NCI-H345 treated with DMSO at 0.1 percent for 48 hours (cell line): ENCODE data around the gene UNC5A.

Source experiments
- DNase-seq: peaks from one replicate; lab custom pipeline; 2025; ENCODE audit not compliant: unreplicated experiment; lab: John Stamatoyannopoulos, UW

Gene UNC5A

DNA sequence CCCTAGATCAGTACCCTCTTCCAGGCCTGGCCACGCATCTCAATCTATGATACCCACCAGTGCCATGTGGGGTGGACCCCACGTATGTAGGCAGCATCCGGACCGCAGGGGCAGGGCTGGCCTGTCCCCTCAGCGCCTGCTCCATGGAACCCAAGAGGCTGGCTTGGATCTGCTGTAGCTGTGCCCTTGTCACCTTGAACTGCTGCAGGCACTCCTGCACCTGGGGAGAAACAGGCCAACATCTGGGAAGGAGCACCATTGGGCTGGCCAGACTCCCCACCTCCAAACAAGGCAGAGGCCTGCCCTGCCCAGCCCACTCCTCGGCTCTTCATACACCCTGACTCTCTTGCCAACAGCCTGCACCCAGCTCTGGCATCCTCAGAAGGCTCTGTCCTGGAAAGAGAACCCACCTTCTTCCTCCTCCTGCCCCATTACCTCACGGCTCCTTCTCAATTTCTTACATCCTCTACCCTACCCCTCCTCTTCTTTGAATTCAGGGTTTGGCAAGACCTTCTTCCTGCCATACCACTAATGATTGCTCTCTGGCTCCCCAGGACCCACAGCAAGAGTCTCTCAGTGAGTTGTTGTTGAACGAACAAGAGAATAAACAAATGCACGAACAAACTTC lies 81.1 kb downstream of the UNC5A start:
- DNase-seq: no peak

DNA sequence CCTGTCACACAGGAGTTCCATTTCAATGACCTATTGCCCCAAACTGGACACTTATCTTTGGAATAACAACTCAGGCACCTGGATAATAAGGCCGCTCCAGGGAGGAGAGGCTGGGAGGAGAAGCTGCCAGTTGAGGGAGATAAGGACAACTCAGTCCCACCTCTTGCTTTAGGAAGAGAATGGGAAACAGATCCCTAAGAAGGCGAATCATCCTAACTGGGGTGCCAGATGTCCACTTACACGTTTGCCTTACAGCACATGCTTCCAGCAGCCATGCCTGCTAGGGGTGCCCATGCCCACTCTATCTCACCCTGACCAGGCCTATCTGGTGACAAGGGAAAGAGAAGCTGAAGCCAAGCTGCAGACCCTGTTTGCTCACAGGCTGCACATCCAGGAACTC lies 82.3 kb downstream of the UNC5A start:
- no peak for DNase-seq

DNA sequence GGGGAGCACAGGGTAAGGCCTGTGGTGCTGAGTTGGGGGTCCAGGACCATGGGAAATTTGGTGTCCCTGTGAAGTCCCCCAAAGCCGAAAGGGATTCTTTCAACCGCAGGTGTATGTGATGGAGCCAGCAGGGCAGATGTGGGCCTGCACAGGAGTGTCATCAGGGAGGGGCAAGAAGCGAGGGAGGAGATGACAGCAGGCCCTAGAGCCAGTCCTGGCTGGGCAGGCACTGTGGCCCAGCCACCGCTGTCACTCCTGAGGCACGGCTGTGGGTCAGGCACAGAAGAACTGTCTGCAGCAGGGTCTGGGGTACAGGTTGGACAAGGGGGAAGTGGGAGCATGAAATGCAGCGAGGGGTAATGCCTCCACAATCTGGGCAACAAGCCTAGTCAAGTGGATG lies 83.9 kb downstream of the UNC5A start:
- DNase-seq: no peak

DNA sequence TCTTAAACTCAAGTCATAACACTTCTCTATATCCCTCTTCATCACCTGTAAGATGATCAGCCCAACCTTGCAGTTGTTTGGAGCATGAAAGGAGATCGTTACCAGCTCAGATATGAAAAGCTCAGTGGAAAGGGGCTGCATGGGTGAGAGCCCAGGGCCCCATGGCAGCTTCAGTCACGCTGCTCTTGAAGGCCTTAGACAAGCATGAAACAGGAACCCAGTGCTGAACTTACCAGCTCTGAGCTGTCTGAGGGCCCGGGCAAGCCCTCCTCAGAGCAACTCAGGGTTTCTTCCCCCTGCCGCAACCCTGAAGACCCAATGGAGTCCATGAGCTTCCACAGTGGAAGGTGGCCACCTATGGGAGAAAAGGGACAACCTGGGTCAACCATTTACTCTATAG lies 85.5 kb downstream of the UNC5A start:
- no peak for DNase-seq

DNA sequence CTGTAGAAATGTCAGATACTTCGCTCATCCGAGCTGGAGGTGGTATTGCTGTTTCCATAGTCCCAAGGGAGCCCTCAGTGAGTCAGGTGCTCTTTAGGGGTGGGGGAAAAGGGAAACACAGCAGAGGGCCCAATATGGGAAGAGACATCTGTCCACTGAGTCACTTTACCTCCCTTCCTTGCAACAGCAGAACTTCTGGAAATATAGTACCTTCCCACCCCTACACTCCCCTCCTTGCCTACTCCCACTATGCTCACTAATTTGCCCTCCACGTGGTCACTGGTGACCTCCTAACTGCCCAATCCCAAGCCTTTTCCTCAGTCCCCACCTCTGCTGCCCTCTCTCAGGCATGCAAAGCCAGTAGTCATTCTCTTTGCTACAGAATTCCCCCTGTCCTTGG lies 86.9 kb downstream of the UNC5A start:
- DNase-seq: no peak

DNA sequence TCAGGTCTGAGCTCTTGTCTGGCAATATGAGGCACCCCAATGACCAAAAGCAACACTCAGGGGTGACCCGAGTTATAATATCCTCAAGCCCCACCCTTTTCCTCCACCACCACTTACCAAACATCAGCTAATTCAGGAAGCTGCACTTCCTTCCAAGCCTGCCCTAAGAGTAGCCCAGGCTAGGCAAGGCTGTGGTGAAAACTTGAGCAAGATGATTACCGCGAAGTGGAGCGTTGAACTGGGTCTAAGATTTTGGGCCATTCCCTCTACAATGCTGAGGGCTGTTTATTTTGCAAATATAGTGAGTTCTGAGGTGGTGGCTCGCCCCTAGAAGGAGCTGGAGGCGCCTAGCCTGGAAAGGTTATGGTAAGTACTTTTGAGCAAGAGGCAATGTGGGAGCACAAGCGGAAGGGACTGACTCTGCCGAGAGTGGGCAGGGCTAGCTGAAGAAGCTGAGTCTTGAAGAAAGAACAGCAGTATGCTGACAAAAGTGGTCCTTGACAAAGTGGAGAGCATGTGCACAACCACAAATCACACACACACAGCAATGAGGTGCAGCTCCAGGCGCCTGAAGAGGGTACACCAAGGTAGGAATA lies 89.0 kb downstream of the UNC5A start, which contains the start of gene HK3:
Gene HK3 (minus strand): TSS at position 51 of the 596 bp plus-strand sequence. CDS start 3,187 bp downstream, outside the sequence.
- no peak for DNase-seq

DNA sequence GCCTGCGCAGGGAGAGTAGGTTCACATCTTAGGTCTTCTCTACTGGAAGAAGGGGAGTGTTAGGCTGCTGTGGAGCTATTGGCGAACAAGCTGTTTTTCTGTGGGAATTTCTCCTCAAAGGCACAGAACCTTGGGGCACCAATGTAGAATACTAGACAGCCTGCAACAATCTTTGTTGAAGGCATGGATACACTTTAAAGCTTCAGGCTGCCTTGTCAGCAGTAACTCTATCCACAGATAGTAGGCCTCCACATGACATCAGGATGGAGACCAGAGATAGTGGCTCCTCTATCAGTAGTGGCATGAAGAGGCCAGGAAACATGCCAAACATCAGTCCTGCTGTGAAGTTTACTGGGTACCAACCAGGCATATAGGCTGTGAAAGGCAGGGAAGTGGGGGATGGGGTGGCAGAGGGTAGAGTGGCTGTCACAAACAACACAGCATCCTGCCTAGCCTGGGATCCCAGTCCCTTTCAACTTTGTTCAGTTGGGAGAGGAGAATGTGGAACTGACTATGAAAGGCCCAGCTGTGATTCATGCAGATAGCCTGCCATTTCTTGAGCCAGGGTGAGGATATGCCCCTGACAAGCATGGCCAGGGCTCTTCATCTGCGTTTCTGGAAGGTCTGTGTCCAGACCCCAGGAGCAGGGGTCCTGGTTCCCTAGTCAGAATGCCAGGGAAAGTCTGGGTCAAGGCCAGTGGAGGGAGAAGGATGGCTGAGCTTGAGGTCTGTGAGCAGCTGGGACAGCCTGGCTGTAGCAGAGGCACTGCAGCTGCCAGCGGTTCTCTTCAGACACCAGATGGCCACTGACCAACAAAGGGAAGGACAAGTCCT lies 89.8 kb downstream of the UNC5A start:
- no peak for DNase-seq

DNA sequence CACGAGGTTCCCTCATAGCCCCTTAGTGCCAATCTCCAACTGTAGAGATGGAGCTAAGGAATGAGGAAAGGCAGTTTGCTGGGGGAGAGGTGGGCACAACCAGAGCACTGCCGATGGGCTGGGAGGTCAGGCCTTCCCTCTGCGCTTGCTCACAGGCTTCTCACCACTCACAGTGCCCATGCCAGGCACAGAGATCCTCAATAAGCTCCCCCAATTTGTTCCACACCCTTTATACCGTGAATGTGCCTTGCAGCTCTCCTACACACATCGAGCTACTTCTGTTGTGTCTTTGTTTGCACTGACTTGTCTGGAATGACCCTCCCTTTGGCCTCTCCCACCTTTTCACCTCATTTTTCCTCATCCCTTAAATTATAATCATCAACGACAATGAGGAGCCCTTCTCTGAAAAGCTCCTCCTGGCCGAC lies 90.4 kb downstream of the UNC5A start:
- DNase-seq: no peak

DNA sequence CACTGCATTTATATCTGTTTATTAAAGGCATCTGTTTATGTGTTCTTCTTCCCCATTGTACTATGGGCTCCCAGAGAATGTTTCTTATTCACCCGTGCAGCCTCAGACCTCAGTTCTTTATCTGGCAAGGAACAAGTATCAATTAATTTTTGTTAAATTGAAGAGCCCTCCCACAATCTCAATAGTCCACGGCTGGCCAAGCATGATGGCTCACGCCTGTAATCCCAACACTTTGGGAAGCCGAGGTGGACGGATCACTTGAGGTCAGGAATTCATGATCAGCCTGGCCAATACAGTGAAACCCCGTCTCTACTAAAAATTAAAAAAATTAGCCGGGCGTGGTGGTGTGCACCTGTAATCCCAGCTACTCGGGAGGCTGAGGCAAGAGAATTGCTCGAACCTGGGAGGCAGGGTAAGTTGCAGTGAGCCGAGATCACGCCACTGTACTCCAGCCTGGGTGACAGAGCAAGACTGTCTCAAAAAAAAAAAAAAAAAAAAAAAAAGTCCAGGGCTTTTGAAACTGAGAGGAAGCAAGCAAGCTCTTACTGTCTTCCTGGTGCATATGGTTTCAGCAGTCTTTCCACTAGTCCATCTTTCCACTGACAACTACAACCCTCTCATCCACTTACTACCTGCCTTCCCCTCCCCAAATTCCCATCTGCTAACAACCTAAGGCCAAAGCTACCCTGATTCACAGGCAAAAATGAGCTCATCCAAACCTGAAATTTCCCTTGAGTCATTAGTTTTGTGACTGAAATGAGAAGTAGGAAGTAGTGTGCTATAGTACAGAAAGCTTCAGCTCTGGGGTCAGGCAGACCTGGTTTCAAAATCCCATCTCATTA lies 91.1 kb downstream of the UNC5A start:
- no peak for DNase-seq

DNA sequence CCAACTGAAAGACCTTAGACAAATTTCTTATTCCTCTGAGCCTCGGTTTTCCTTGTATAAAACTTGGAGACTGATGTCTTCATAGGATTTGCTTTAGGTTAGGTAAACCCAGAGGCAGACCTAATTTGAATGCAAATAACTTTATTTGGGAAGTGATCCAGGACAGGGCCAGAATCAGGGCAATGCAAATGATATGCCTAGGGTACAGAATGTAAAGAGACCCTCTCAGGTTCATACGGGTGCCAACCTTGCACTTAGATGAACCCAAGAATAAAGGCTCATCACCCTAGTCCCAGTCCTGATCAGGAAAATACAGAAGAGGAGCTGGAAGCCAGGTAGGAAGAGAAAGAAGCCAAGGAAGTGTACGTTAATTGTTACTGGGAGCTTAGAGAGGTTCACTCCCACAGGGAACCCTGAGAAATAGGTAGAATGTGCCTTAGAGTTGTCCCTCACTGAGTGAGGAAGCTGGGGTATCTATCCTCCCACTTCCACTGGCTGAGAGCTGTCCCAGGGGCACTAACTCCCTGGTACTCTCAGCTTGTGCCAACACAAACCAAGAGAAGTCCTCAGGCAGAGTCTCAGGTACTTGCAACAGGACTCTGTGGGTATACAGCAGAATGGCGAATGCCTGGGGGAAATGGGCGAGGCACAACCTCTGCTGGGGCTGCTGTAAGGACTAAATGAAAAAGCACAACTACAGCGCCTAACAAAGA lies 91.9 kb downstream of the UNC5A start:
- DNase-seq: no peak

DNA sequence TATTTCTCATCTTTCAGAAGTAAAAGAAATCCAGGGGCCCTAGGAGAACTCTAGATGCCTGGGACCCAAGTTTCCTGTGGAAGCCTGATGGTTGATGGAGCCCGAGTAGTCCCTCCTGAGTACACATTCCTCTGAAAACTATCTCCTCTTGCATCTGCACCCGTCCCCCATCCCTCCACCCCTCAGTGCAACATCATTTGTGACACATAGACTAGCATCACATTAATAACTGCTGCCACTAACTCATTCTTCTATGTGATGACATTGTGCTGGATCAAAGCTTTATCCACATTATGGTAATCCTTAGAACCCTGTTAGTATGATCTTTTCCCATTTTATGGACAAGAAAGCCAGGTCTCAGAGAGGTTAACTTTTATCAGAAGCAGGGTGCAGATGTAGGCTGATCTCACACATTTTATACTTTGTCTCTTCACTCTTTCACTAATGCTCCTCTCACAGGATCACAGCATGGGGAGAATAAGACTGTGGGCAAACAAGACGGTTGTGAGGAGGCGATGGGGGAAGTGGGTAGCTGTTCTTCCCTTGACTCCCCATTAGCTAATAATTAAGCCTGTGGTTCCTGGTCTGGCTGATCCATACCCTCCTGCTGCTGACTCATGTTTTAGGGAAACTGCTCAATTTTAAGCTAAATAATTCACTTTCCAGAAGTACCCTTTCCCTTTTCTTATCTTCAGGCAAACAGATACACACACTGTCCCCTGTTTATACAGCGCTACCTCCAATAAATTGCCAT lies 92.7 kb downstream of the UNC5A start:
- DNase-seq: no peak

DNA sequence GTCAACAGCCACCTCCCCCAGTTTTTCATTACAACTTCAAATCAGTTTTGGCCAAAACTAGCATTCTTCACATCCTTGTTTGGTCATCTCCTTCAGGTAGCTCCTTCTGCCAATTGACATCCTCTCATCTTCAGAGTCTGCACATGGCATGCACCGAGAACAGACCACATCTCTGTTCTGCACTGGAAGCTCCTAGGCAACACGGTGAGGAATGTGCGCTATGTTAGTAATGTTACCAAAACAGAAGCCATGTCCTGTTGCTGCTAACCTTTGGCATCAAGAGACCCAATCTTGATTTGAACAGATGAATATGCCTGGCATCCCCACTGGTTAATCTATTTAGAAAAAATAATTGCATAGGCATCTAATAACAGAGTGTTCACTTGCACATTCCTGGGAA lies 93.9 kb downstream of the UNC5A start:
- DNase-seq: no peak

DNA sequence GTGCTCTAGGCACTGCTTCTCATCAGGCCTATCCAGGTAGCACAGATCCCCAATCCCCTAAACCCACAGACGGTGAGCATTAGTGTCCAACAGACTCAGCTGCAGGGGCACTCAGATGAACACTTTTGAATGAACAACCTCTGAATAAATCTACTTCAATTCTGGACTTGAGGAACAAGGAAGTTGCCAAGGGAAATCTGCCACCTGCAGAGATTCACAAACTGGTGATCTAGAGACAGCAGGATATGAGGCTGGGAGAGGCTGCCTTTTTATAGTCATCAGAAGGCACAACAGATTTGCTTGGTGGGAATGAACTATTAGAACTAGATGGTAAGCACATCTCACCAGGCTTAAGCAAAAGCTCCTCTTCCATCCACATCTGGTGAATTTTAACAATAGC lies 95.8 kb downstream of the UNC5A start:
- DNase-seq: no peak

DNA sequence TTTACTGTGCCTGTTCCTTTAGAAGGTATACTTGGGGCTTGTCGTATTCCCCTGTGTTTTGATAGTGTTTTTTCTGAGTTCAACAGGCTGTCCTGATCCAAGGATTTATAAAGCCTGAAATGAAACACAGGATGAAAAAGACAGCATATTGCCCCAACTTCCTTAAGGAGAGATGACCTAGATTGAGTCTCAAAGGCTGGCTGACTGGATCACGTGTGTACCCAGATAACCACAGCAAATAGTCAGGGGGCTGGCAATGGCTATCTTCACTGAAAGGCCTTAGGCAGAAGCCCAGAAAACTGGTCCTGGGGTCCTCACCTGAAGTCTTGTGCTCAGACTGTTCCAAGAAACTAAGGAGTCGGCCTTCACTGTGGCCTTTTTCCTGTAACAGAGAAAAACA lies 96.4 kb downstream of the UNC5A start:
- DNase-seq: no peak

DNA sequence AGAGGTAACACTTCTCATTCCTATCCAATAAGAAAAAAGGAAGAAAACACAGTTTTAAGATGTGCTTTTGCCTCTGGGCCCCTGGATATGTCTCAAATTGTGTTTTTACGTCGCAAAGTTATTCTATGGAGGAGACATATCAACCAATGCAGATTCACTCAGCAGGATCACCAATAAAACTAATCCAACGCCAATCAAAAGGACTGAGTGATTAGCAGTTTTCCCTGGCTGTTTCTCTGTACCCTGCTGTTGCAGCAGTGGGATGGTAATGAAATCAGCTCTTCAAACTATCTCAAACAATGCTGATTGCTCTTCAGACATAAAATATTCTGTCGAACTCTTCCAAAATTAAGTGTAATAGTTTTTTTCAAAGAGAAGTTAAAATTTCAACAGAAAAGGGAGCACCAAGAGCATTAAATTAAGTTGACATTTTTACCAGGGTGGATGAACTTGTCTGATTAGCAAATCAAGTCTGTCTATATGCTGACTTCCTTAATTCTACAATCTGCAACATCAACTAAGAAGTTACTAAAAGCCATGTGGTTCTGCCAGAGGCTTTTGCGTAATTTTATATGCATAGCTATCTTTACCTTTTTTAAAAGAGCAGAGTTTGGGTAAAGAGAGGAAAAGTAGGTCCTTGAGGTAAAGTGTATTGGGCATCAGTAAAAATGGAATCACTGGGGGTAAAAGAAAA lies 98.5 kb downstream of the UNC5A start:
- no peak for DNase-seq

DNA sequence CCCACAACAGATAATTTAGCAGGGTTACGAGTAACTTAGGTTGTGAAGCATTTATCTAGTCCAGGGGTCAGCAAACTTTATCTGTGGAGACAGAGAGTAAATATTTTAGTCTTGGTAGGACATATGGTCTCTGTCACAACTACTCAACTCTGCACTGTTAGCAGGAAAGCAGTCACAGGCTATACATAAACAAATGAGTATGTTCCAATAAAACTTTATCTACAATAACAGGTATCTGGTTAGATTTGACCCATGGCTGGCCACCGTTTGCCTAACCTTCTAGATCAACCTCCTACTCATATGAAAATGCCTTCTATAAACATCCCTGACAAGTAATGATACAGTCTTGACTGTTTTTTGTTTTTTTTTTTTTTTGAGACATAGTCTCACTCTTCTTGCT lies 101.8 kb downstream of the UNC5A start:
- no peak for DNase-seq

DNA sequence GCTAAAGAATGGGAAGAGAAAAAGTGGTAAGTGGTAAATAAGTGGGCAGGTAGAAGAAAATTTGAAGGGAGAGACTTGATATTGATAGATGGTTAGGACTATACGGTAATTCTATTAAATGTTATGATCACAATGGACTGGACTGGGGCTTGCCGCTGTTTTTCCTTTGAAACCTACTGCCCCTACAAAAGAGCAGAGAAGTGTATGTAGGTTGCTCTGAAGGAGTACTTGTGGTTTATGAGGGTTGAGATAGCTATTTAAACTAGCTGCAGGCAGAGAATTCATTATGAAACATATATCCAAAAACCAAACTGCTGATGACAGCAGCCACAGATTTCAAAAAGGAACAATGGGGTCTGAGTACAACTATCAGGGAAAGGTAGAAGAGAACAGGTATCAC lies 105.5 kb downstream of the UNC5A start:
- DNase-seq: no peak

DNA sequence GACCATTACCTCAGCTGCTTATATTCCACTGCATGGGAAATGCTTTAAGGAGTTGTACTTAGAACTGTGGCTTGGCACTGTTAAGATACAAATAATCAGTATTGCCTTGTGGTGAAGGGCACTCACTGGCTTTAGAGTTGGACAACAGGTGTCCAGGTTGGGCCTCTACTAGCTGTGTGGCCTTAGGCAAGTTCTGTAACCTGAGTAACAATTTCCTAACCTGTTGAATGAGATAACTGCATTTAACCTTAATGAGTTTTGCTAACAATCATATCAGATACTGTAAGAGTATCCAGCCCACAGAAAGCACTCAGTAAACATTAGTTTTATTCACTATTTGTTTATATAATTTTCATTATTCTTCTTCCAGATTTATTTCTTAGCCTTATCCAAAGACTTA lies 106.0 kb downstream of the UNC5A start:
- no peak for DNase-seq

DNA sequence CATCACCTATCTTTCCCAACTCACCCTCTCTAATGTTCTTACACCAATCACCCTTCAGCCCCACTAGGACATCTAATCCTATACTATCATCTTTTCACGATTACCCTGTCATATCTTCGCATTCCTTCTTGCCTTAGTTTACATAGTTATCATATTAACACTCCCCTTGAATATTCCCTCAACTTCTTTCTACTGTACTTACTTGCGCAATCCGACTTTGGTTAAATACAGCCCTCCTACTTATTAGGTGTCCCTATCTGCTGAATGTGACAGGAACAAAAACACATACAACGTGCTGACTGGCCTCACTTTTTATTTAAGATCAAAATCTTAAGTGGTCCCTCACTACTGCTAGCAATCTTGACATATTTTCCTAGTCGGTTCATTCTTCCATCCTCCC lies 108.3 kb downstream of the UNC5A start:
- no peak for DNase-seq
